Ovary (tissue), 9 donors: ENCODE measurements around the gene NIT1. TPM values are rescaled to one million over a fixed set of nuclear protein-coding genes. Genes with fewer than 3 reads are reported as not detected.

Experiments
- DNase-seq, 5 donors: peaks; one replicate each; pipeline ENCODE4 v3.0.0-alpha.2; 2019 to 2020
- H3K27ac ChIP-seq, 2 donors: fragments of 200-600 bp; one replicate each; pipeline versions ENCODE4 v1.5.1 to v1.8.0; 2019 to 2022
- H3K27me3 ChIP-seq: fragments of 200-600 bp; one replicate; pipeline ENCODE4 v1.8.0; 2022
- H3K36me3 ChIP-seq: fragments of 200-600 bp; sonication (generic); one replicate; pipeline ENCODE4 v1.5.1; 2019
- H3K4me1 ChIP-seq: one replicate; pipeline ENCODE4 v1.8.1; 2013; ENCODE audit warnings: mild to moderate bottlenecking, moderate library complexity; ENCODE audit not compliant: insufficient read depth
- H3K4me3 ChIP-seq: fragments of 200-600 bp; sonication (generic); one replicate; pipeline ENCODE4 v1.5.1; 2017
- H3K9me3 ChIP-seq, 2 donors: fragments of 200-600 bp in 1 of 2; sonication (generic) in 1 of 2; one replicate each; pipeline versions ENCODE4 v1.5.1 to v1.8.1; 2013 to 2019; ENCODE audit warnings: mild to moderate bottlenecking in 1 of 2, moderate library complexity in 1 of 2
- EP300 ChIP-seq: sonication (generic); formaldehyde crosslinking; IDR thresholded peaks from one replicate; pipeline ENCODE4 v1.6.1; 2017; ENCODE audit warnings: antibody characterized with exemption
- POLR2A ChIP-seq: fragments of 450-650 bp; IDR thresholded peaks from one replicate; pipeline ENCODE4 v1.6.1; 2017; ENCODE audit warnings: antibody characterized with exemption, mild to moderate bottlenecking, moderate library complexity
- WGBS, 3 donors: extraction: QIAGEN DNeasy Blood & Tissue Kit in 1 of 3; methylation state at CpG; one replicate each; pipeline versions ENCODE4 v1.1.5 to v1.1.7; 2013 to 2017; 5-methylcytosine and 5-hydroxymethylcytosine counted together
- intact Hi-C, 4 donors: fragments of 100-400 bp; cut with DNase I; formaldehyde crosslinking; loops; one replicate each; pipeline versions ENCODE4 v1.11.0 to v1.15.1; 2022 to 2023
- polyA plus RNA-seq, 2 donors: library from polyadenylated mRNA; stranded (reverse); fragments of 200-250 nt in 1 of 2; fragments of 350-450 nt in 1 of 2; fragmentation: Illumina TruSeq in 1 of 2; extraction: RNeasy Lipid Tissue Mini Kit (QIAGEN cat#74804) in 1 of 2; gene quantifications; one replicate each; pipeline ENCODE4 v1.2.3, GENCODE V29; 2013 to 2014
- total RNA-seq, 7 donors: library from RNA; depleted of rRNA in 2 of 7; stranded (reverse); fragments of >200 nt in 2 of 7; fragmentation: NEBNext Ultra II Directional in 3 of 7; extraction: Animal tissue kit (Norgen Biotek cat#: 25700) in 3 of 7; gene quantifications; one replicate each; pipeline versions ENCODE4 v1.1.0 to v1.2.4, GENCODE V29; 2016 to 2023
- TF ChIP-seq, protein P1 (sequence below), 3 donors: fragments of 450-650 bp in 2 of 3; fragments of 200-600 bp in 1 of 3; IDR thresholded peaks; one replicate each; pipeline versions ENCODE4 v1.5.1 to v1.8.0; 2016 to 2022; ENCODE audit warnings: antibody characterized with exemption in 3 of 3, mild to moderate bottlenecking in 1 of 3
- donor health status: DM: no; HTN: no; CAD: no; lungs with moderate emphysema.
- donor health status: DM: no; HTN: no; CAD: no.
- donor health status: Bipolar disorder and iron deficiency.
- donor health status: DM: yes; HTN: yes; CAD: no.
- donor health status: DM: no; HTN: no; CAD: no.
- donor health status: DM: yes; HTN: yes; CAD: no.

NIT1 gene
- total and polyA plus RNA-seq, 9 donors, result 25.4 to 37.5 (median 36.6) TPM

DNA sequence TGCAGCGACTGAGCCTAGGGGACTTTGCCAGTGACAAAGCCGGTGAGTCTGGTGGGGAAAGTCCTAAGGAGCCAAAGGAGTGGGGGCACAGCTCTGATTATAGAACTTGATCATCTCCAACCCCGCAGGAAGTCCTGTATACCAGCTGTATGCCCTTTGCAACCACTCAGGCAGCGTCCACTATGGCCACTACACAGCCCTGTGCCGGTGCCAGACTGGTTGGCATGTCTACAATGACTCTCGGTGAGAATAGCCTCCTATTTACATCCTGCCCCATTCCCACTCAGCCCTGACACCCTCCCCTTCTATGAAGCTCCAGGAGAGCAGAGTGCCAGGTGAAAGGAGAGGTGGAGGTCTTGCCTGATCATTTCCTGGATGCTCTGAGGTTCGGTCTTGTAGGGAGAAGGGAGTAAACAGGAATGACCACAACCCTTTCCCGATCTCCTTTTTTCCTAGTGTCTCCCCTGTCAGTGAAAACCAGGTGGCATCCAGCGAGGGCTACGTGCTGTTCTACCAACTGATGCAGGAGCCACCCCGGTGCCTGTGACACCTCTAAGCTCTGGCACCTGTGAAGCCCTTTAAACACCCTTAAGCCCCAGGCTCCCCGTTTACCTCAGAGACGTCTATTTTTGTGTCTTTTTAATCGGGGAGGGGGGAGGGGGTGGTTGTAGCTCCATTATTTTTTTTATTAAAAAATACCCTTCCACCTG is 47.2 kb downstream of the NIT1 start:
- DNase-seq, result no peak
- Histone ChIP-seq H3K36me3 (no peaks in the 10 kb centered on the region), H3K9me3 (no peaks in the 10 kb centered on the region), H3K4me3 (peak overlapping the region; percentile 93), H3K27me3 (no peaks in the 10 kb centered on the region), H3K27ac (peak overlapping the region in 1 of 2 donors; percentile 73), H3K4me1 (peaks cover 10% of the 10 kb centered on the region)
- intact Hi-C loops, result no loop called here
- TF ChIP-seq EP300, result no peak
- TF ChIP-seq POLR2A, result no peak
- TF ChIP-seq, protein P1, sequence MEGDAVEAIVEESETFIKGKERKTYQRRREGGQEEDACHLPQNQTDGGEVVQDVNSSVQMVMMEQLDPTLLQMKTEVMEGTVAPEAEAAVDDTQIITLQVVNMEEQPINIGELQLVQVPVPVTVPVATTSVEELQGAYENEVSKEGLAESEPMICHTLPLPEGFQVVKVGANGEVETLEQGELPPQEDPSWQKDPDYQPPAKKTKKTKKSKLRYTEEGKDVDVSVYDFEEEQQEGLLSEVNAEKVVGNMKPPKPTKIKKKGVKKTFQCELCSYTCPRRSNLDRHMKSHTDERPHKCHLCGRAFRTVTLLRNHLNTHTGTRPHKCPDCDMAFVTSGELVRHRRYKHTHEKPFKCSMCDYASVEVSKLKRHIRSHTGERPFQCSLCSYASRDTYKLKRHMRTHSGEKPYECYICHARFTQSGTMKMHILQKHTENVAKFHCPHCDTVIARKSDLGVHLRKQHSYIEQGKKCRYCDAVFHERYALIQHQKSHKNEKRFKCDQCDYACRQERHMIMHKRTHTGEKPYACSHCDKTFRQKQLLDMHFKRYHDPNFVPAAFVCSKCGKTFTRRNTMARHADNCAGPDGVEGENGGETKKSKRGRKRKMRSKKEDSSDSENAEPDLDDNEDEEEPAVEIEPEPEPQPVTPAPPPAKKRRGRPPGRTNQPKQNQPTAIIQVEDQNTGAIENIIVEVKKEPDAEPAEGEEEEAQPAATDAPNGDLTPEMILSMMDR (IDR thresholded peaks at IDR 0.05), result no peak
- WGBS, 3 donors, result 51 to 59% (median 58%) methylated on average over 14 of the region's 14 CpGs

DNA sequence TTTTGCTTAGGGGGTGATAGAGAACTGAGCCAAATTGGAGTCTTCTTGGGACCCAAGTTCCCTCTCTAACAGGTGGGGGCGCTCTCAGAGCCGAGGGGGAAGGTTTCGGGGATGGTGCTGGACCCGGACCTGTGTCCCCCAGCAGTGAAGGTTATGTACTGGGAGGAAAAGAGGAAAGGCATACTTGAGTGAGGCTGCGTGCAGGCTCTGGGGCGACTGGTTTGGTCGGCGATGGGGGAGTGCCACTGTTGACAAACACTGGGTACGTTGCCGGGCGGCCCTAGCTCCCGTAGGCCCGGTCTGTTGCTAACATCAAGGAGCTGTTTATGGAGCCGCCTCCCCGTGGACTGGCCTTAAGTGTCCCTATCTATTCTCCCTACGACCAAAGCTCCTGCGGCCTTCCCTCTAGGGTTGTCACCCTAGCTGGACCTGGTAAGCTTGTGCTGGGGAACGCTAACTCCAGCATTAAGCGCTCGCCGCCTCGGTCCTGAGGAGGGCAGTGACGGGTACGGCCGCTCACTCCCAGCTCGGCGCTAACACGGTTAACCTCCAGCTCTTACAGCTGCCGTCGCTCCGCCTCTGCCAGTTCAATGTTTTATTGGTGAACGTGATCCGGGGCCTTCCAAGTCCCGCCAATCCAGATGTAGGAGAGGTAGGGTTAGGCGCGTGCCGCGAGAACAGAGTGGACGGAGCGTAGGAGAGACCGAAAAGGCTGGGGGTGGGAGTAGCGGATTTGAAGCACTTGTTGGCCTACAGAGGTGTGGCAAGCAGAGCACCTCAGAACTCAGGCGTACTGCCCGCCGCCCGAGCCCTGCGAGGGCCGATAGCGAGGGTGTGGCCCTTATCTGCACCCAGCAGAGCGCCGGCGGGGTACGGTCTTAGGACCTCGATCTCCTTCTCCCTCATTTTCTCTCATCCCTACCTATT is 48.1 kb downstream of the NIT1 start, which contains the start of gene PPOX:
TSS of gene PPOX (plus strand) at position 685 of the 927 bp plus-strand sequence. CDS start 422 bp downstream, outside the sequence.
- TF ChIP-seq POLR2A (peak; percentile 76), EP300 (no peak)
- TF ChIP-seq, protein P1 (IDR thresholded peaks at IDR 0.05), result peak; percentile 30 to 36 (median 36)
- DNase-seq, result peak; percentile 91 to 96 (median 93)
- peak within 1 kb of the TSS; percentile 73 to 79 for H3K27ac ChIP-seq
- intact Hi-C loops, result no loop called here
- WGBS, 3 donors, result 0 to 1% (median 0%) methylated on average over 47 to 54 of the region's 54 CpGs
- H3K9me3 ChIP-seq, result no peaks in the 10 kb centered on the region
- no peaks in the 10 kb centered on the region for H3K27me3 ChIP-seq
- H3K4me1 ChIP-seq, result peaks cover 4% of the 10 kb centered on the region
- peak within 1 kb of the TSS; percentile 93 for H3K4me3 ChIP-seq
- no peaks in the 10 kb centered on the region for H3K36me3 ChIP-seq

DNA sequence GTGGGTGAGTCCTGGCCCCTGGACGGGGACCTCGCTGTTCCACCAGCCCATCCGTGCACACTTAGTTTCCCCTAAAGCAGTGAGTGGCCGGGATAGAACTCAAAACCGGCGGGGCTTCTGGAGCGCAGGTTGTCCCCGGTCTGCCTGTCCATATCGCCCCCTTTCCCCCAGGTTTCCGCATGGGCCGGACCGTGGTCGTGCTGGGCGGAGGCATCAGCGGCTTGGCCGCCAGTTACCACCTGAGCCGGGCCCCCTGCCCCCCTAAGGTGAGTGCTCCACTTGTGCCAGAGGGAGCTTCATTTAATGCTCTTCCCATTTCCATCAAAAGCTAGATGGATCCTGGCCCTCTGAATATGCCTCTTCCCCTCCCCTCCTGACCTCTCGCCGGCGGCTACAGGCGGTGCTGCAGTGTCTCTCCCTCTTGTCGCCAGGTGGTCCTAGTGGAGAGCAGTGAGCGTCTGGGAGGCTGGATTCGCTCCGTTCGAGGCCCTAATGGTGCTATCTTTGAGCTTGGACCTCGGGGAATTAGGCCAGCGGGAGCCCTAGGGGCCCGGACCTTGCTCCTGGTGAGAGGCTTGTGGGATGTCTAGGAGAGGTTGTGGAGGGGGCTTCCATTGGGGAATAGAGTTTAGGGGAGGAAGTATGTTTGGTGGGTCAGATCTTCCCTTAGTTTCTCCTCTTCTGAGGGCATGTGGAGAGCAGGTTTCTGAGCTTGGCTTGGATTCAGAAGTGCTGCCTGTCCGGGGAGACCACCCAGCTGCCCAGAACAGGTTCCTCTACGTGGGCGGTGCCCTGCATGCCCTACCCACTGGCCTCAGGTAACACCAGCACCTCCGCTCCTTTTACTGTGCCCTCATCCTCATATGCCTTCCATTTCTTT is 49.0 kb downstream of the NIT1 start:
- Histone ChIP-seq H3K9me3 (no peaks in the 10 kb centered on the region), H3K36me3 (no peaks in the 10 kb centered on the region), H3K27ac (peak overlapping the region; percentile 73 to 79), H3K27me3 (no peaks in the 10 kb centered on the region), H3K4me1 (peaks cover 4% of the 10 kb centered on the region), H3K4me3 (peak overlapping the region; percentile 93)
- peak in 1 of 5 donors; percentile 55 for DNase-seq
- TF ChIP-seq, protein P1 (IDR thresholded peaks at IDR 0.05), result no peak
- no peak for TF ChIP-seq POLR2A
- TF ChIP-seq EP300, result no peak
- intact Hi-C loops, result no loop called here
- WGBS, 3 donors, result 5 to 7% (median 5%) methylated on average over 33 of the region's 33 CpGs

DNA sequence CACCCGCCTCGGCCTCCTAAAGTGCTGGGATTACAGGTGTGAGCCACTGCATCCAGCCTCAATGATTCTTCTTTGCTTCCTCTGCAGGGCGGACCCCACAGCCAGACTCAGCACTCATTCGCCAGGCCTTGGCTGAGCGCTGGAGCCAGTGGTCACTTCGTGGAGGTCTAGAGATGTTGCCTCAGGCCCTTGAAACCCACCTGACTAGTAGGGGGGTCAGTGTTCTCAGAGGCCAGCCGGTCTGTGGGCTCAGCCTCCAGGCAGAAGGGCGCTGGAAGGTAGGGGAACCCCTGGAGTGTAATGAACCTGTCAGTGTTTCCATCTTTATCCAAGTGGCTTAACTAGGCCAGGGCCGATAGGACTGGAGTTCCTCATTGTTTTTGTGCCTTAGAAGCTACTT is 51.0 kb downstream of the NIT1 start:
- WGBS, 3 donors, result 89 to 91% (median 90%) methylated on average over 9 of the region's 9 CpGs
- H3K27ac ChIP-seq, result no peak overlapping the region
- DNase-seq, result no peak
- TF ChIP-seq POLR2A (no peak), EP300 (no peak)
- TF ChIP-seq, protein P1 (IDR thresholded peaks at IDR 0.05), result no peak
- no peaks in the 10 kb centered on the region for H3K9me3 ChIP-seq
- H3K4me3 ChIP-seq, result no peak overlapping the region
- H3K4me1 ChIP-seq, result peaks cover 4% of the 10 kb centered on the region
- intact Hi-C loops, result no loop called here
- H3K27me3 ChIP-seq, result no peaks in the 10 kb centered on the region
- H3K36me3 ChIP-seq, result no peaks in the 10 kb centered on the region
